ENCODE results near the gene ZNF468.
"Not testable (repeated sequence)": the region's sequence is repeated elsewhere in the genome, so short reads cannot be mapped to it uniquely, and the experiment has no call there.

The ZNF468 gene

GRCh38 chr19:52823676-52824075 lies 33.7 kb downstream of the ZNF468 start:
- no peak for DNase-seq

- peak; percentile 69 for DNase-seq
These were observed 36.0 kb downstream of the ZNF468 start, which contains the start of gene ZNF28 for GRCh38 chr19:52821204-52821960. TSS of gene ZNF28 (minus strand) at chr19:52821633. CDS start at chr19:52817958, 3,675 bp downstream.

- peak; percentile 3 for DNase-seq
These were observed 36.8 kb downstream of the ZNF468 start for GRCh38 chr19:52820472-52821203.

GRCh38 chr19:52809801-52810200 lies 47.6 kb downstream of the ZNF468 start:
- DNase-seq = no peak

DNA sequence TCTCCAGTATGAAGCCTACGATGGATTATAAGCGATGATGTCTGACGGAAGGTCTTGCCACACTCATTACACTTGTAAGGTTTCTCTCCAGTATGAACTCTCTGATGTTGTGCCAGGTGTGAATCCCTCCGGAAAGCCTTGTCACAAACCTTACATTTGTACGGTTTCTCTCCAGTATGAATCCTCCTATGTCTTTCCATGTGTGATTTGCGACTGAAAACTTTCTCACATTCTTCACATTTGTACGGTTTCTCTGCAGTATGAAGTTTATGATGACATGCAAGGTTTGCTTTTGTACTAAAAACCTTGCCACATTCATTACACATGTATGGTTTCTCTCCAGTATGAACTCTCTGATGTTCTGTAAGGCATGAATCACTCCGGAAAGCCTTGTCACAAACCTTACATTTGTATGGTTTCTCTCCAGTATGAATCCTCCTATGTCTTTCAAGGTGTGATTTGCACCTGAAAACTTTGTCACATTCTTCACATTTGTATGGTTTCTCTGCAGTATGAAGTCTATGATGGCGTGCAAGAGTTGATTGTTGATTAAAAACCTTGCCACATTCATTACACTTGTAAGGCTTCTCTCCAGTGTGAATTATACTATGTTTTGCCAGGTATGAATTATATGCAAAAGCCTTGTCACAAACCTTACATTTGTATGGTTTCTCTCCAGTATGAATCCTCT lies 57.3 kb downstream of the ZNF468 start:
- not testable (repeated sequence) for DNase-seq

DNA sequence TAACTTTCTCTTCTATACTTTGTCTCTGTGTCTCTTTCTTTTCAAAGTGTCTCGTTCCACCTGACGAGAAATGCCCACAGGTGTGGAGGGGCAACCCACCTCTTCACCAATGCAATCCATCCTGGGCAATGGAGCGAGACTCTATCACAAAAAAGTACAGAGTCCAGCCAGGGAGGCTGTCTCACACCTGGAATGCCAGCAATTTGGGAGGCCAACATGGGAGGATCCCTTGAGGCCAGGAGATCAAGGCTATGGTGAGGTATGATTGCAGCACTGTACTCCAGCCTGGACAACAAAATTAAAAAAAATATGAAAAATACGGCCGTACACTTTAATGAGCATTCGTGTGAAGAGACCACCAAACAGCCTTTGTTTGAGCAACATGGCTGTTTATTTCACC lies 68.0 kb downstream of the ZNF468 start:
- DNase-seq = no peak

Measured in NCI-H82 (cell line).